ENCODE results near the gene ALPI. TPM values are rescaled to one million over a fixed set of nuclear protein-coding genes. Genes with fewer than 3 reads are reported as not detected.
"Not testable (repeated sequence)": the region's sequence is repeated elsewhere in the genome, so short reads cannot be mapped to it uniquely, and the experiment has no call there.

Gene ALPI
- total RNA-seq, 1 experiment from 2014 or later: not detected

DNA sequence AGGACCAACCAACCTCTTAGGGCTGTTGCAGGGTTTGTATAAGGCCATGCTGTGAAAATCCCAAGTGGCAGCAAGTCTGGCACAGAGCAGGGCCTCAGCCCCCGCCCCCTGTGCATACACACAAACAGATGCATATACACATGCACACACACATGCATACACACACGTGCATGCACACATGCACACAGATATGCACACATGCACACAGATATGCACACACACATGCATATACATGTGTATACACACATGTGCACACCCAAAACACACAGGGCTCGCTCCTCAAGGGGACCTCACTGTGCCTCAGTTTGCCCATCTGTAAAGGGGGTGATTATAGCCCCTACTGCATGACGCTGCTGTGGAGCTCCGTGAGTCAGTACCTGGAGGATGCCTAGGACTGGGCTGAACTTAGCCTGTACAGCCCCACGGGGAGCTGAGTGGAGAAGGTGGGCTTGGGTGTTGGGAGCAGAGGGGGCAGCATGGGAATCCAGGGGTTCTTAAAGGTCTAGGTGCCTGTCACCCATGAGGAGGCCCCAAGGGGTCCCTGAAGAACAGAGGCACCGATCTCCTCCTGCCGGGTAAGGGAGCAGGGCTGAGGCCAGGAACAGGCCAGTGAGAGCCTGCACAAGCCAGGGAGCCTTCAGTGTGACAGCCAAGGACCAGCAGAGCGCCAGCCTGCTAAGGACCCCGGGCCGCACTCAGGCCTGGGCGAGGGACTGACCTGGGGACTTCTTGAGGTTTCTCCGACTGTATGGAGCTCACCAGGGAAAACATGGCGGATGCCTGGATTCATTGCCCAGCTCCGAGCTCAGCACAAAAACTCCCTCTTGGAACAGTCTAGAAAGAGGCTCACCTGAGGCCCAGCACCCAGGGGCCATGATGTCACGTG lies 24.0 kb upstream of the ALPI start:
- no peak for DNase-seq
- no peak overlapping the region for H3K27ac Mint-ChIP-seq (ENCODE audit: unreplicated experiment)
- BruUV-seq (replicated peaks): no TSS peak
- CTCF ChIA-PET: interaction anchor here (0.6 to 0.8 kb wide), 2 partner anchors 34 to 673 kb away, joined by 3 to 4 read pairs; no protein-coding TSS in a partner anchor
- no peaks in the 10 kb centered on the region for H3K4me1 Mint-ChIP-seq (ENCODE audit: low read depth, unreplicated experiment)
- intact Hi-C loops (cut with micrococcal nuclease; ENCODE audit: unreplicated experiment): no loop called here
- H3K36me3 Mint-ChIP-seq (ENCODE audit: insufficient read depth, unreplicated experiment): no peaks in the 10 kb centered on the region
- no peak overlapping the region for H3K4me3 Mint-ChIP-seq (ENCODE audit: low read depth, unreplicated experiment)
- no peaks in the 10 kb centered on the region for H3K9me3 Mint-ChIP-seq (ENCODE audit: low read depth, unreplicated experiment)
- no peaks in the 10 kb centered on the region for H3K27me3 Mint-ChIP-seq (ENCODE audit: unreplicated experiment)
- TF ChIP-seq, protein P1, sequence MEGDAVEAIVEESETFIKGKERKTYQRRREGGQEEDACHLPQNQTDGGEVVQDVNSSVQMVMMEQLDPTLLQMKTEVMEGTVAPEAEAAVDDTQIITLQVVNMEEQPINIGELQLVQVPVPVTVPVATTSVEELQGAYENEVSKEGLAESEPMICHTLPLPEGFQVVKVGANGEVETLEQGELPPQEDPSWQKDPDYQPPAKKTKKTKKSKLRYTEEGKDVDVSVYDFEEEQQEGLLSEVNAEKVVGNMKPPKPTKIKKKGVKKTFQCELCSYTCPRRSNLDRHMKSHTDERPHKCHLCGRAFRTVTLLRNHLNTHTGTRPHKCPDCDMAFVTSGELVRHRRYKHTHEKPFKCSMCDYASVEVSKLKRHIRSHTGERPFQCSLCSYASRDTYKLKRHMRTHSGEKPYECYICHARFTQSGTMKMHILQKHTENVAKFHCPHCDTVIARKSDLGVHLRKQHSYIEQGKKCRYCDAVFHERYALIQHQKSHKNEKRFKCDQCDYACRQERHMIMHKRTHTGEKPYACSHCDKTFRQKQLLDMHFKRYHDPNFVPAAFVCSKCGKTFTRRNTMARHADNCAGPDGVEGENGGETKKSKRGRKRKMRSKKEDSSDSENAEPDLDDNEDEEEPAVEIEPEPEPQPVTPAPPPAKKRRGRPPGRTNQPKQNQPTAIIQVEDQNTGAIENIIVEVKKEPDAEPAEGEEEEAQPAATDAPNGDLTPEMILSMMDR (IDR thresholded peaks at IDR 0.05; ENCODE audit: unreplicated experiment): no peak

DNA sequence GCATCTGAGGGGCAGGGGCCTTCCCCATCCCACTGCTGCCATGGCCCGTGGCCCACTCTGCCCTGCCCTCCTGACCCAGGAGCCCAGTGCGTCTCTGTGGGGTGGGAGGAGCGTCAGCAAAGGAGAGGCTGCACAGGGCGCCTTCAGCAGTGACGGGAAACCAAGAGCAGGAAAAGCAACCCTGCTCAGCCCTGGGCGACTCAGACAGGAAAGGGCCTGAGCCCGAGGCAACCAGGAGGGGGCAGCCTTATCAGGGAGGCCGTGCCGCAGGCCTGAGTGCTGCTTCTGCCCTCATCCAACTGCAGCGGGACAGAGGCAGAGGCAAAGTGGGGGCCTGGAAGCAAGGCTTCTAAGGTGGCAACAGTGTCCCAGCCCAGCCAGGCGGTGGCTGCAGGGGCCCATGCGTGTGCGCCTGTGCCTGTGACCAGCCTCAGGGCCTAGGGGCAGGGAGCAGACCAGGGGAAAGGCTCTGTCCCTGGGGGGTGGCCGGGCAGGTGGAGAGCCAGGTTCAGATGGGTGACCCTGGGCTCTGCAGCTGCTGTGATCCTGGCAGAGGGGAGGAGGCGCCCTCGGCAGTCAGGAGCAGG lies 23.3 kb upstream of the ALPI start:
- intact Hi-C loops (cut with micrococcal nuclease; ENCODE audit: unreplicated experiment): no loop called here
- no peaks in the 10 kb centered on the region for H3K4me1 Mint-ChIP-seq (ENCODE audit: low read depth, unreplicated experiment)
- H3K27ac Mint-ChIP-seq (ENCODE audit: unreplicated experiment): no peak overlapping the region
- no peak overlapping the region for H3K4me3 Mint-ChIP-seq (ENCODE audit: low read depth, unreplicated experiment)
- CTCF ChIA-PET: interaction anchor here (0.8 kb wide), 1 partner anchor 35 kb away, joined by 4 read pairs; no protein-coding TSS in a partner anchor
- no peaks in the 10 kb centered on the region for H3K27me3 Mint-ChIP-seq (ENCODE audit: unreplicated experiment)
- TF ChIP-seq, protein P1 (IDR thresholded peaks at IDR 0.05; ENCODE audit: unreplicated experiment): no peak
- H3K9me3 Mint-ChIP-seq (ENCODE audit: low read depth, unreplicated experiment): no peaks in the 10 kb centered on the region
- no peak for DNase-seq
- no TSS peak for BruUV-seq (replicated peaks)
- no peaks in the 10 kb centered on the region for H3K36me3 Mint-ChIP-seq (ENCODE audit: insufficient read depth, unreplicated experiment)

DNA sequence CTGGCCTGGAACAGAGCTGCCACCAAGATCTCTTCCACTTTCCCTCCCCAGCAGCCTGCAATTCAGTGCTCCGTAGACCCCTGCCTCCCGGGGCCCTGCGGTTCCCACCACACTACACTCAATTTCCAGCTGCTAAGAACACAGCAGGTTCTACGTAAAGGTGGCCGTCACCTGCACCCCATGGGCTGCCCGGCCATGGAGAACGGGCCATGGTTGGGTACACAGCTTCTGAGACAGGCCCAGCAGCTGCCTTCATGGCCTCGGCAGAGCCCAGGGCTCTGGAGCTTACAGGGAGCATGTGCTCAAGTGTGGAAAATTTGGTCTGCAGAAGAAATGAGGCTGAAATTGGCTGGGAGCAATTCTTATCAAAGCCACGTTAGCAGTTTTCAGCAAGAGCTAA lies 22.3 kb upstream of the ALPI start:
- H3K9me3 Mint-ChIP-seq (ENCODE audit: low read depth, unreplicated experiment); H3K4me1 Mint-ChIP-seq (ENCODE audit: low read depth, unreplicated experiment); H3K27me3 Mint-ChIP-seq (ENCODE audit: unreplicated experiment); CTCF ChIA-PET; BruUV-seq (replicated peaks); DNase-seq; H3K4me3 Mint-ChIP-seq (ENCODE audit: low read depth, unreplicated experiment); H3K27ac Mint-ChIP-seq (ENCODE audit: unreplicated experiment); intact Hi-C loops (cut with micrococcal nuclease; ENCODE audit: unreplicated experiment); H3K36me3 Mint-ChIP-seq (ENCODE audit: insufficient read depth, unreplicated experiment): not testable (repeated sequence)

DNA sequence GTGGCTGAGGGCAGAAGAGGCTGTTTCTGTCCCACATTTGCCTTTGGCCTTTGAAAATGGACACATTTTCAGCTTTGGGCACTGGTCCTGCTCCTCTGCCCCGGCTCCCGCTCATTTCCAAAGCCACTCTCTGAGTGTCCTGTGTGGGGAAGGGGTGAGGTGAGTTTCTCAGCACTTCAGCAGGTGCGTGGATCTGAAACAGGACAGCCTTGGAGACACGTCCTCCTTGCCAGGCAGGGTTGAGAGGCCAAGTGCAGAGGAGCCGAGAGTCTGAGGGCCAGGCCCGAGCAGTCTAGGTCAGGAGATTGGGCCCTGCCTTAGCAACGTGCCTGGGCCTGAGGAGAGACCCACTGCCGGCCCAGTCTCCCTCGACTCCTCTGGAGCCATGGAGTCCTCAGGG lies 21.9 kb upstream of the ALPI start:
- H3K27me3 Mint-ChIP-seq (ENCODE audit: unreplicated experiment): no peaks in the 10 kb centered on the region
- TF ChIP-seq, protein P1 (IDR thresholded peaks at IDR 0.05; ENCODE audit: unreplicated experiment): no peak
- H3K36me3 Mint-ChIP-seq (ENCODE audit: insufficient read depth, unreplicated experiment): no peaks in the 10 kb centered on the region
- H3K9me3 Mint-ChIP-seq (ENCODE audit: low read depth, unreplicated experiment): no peaks in the 10 kb centered on the region
- BruUV-seq (replicated peaks): no TSS peak
- CTCF ChIA-PET: no interaction called here
- H3K4me3 Mint-ChIP-seq (ENCODE audit: low read depth, unreplicated experiment): no peak overlapping the region
- no peak for DNase-seq
- no peak overlapping the region for H3K27ac Mint-ChIP-seq (ENCODE audit: unreplicated experiment)
- no peaks in the 10 kb centered on the region for H3K4me1 Mint-ChIP-seq (ENCODE audit: low read depth, unreplicated experiment)
- intact Hi-C loops (cut with micrococcal nuclease; ENCODE audit: unreplicated experiment): no loop called here

All from Calu3 (cell line).